Left hindlimb (tissue), 1 donor: ENCODE data around the gene GSTT2B.
"Not testable (repeated sequence)": the region's sequence is repeated elsewhere in the genome, so short reads cannot be mapped to it uniquely, and the experiment has no call there.

Source experiments
- DNase-seq: peaks from one replicate; pipeline ENCODE4 v3.0.0-alpha.2; 2018

The GSTT2B gene

GRCh38 chr22:23961084-23961771 lies at the start of gene GSTT2B:
TSS of gene GSTT2B (minus strand) at chr22:23961195. CDS start at chr22:23961131, 64 bp downstream.
- not testable (repeated sequence) for DNase-seq

GRCh38 chr22:24010018-24010391 lies 49.0 kb upstream of the GSTT2B start:
- no peak for DNase-seq

GRCh38 chr22:24009227-24010017 lies 48.4 kb upstream of the GSTT2B start:
- DNase-seq, result no peak

GRCh38 chr22:24008381-24009226 lies 47.6 kb upstream of the GSTT2B start:
- DNase-seq, result no peak

- DNase-seq, result no peak
These were observed 47.0 kb upstream of the GSTT2B start for GRCh38 chr22:24008022-24008283.

- DNase-seq, result no peak
These were observed 46.4 kb upstream of the GSTT2B start for GRCh38 chr22:24007253-24008021.

GRCh38 chr22:24006914-24007214 lies 45.9 kb upstream of the GSTT2B start:
- no peak for DNase-seq

GRCh38 chr22:24006207-24006913 lies 45.4 kb upstream of the GSTT2B start:
- DNase-seq, result no peak

- DNase-seq, result no peak
These were observed 44.2 kb upstream of the GSTT2B start, which contains the start of gene GSTT4 for GRCh38 chr22:24005201-24005600. TSS of gene GSTT4 (minus strand) at chr22:24005453. CDS start at chr22:24005356, 97 bp downstream.

- DNase-seq, result no peak
These were observed 42.9 kb upstream of the GSTT2B start for GRCh38 chr22:24003887-24004286.

GRCh38 chr22:24002851-24003250 lies 41.9 kb upstream of the GSTT2B start:
- DNase-seq, result no peak

- no peak for DNase-seq
These were observed 41.3 kb upstream of the GSTT2B start for GRCh38 chr22:24002272-24002671.

GRCh38 chr22:24001314-24001713 lies 40.3 kb upstream of the GSTT2B start:
- DNase-seq, result no peak

- not testable (repeated sequence) for DNase-seq
These were observed 38.8 kb upstream of the GSTT2B start for GRCh38 chr22:23999779-24000178.

GRCh38 chr22:23997092-23997491 lies 36.1 kb upstream of the GSTT2B start:
- no peak for DNase-seq

GRCh38 chr22:23993581-23994177 lies 32.7 kb upstream of the GSTT2B start:
- DNase-seq, result not testable (repeated sequence)

- DNase-seq, result not testable (repeated sequence)
These were observed 32.1 kb upstream of the GSTT2B start for GRCh38 chr22:23993080-23993479.

GRCh38 chr22:23989583-23990244 lies 28.7 kb upstream of the GSTT2B start:
- not testable (repeated sequence) for DNase-seq

- not testable (repeated sequence) for DNase-seq
These were observed 25.7 kb upstream of the GSTT2B start for GRCh38 chr22:23986538-23987178.

- not testable (repeated sequence) for DNase-seq
These were observed 25.1 kb upstream of the GSTT2B start for GRCh38 chr22:23986089-23986488.

- no peak for DNase-seq
These were observed 23.4 kb upstream of the GSTT2B start for GRCh38 chr22:23984430-23984829.
